GM13976 (cell line): ENCODE measurements around the gene NID1.

Experiments used
- DNase-seq: peaks from one replicate; pipeline ENCODE4 v3.0.0; 2012; ENCODE audit warnings: low spot score
- in situ Hi-C: fragments of 300-500 bp; cut with MboI; formaldehyde crosslinking; loops from one replicate; pipeline ENCODE4 v1.12.0; 2022; ENCODE audit warnings: low sequenced_read_pairs, mixed read lengths, inconsistent platforms; ENCODE audit not compliant: unreplicated experiment
- TF ChIP-seq, protein P1 (sequence below): IDR thresholded peaks from 2 replicates; pipeline ENCODE4 v1.5.1; 2012; ENCODE audit warnings: borderline replicate concordance, mild to moderate bottlenecking; ENCODE audit not compliant: insufficient read depth; ENCODE audit errors: extremely low read depth, missing control alignments, control extremely low read depth

NID1 gene

DNA sequence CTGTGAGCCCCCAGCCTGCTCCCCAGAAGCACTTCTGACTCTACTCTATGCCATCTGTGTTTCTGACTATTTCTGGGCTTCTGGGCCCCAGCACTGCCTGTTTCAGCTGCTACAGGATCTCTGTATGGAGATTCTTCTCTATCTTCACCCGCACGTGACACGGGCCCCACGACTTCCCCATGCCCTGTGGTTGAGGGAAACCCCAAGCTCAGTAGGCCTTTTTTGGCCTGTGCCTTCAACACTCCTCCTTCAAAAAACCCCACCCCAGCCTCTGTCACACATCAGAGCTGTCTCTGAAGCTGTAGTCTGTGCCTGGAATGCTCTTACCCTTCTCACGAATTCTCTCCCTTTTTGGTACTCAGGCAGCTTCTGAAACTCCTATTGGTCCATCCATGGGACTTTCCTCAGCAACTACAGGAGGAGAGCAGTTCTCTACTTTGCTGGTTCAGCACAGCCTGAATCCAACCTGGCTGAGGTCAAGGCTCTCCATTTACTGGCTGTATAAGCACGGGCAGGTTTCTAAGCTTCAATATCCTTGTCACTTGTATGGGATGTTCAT is 2.0 kb upstream of the NID1 start:
- TF ChIP-seq, protein P1, sequence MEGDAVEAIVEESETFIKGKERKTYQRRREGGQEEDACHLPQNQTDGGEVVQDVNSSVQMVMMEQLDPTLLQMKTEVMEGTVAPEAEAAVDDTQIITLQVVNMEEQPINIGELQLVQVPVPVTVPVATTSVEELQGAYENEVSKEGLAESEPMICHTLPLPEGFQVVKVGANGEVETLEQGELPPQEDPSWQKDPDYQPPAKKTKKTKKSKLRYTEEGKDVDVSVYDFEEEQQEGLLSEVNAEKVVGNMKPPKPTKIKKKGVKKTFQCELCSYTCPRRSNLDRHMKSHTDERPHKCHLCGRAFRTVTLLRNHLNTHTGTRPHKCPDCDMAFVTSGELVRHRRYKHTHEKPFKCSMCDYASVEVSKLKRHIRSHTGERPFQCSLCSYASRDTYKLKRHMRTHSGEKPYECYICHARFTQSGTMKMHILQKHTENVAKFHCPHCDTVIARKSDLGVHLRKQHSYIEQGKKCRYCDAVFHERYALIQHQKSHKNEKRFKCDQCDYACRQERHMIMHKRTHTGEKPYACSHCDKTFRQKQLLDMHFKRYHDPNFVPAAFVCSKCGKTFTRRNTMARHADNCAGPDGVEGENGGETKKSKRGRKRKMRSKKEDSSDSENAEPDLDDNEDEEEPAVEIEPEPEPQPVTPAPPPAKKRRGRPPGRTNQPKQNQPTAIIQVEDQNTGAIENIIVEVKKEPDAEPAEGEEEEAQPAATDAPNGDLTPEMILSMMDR, result no peak
- peak; percentile 88 for DNase-seq
- in situ Hi-C loops, result no loop called here

DNA sequence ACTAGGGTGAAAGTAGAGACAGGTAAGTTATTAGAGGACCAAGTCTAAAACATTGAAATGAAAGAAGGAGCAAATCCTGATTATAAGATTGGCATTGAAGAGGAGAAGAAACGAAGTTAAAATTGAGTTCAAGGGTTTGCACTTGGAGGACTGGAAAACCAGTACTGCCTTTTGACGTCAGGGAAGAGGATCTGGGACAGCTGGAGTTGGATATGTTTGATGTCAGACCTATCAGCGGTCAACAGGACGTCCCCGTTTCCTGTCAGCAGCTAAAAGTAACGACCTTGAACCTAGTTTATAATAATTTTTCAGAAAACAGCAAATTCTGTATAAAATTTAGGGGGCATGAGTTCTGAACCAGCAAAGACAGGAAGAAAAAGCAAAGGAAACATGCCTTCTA is 1.2 kb upstream of the NID1 start:
- DNase-seq, result no peak
- in situ Hi-C loops, result no loop called here
- TF ChIP-seq, protein P1, result no peak

DNA sequence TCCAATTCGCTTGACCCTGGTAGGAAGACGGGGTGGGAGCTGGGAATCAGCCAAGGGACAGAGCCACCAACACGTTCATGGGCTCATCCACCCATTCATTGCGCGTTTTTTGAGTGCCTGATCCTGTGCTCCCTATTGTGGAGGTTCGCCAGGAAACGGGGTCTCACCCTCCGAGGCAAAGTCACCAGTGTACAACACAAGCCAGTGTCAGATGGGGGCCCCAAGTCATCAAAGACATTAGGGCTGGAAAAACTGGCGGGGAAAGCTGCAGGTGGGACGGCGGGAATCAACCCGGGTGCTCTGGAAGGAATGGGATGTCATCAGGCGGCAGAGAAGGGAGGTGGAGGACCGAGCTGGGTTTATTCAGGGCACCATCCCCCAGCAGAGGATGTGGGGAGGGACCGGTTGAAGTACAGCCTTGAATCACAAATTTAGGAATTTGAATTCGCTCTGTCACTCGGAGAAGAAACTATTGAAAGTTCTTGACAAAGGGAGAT is 667 bp upstream of the NID1 start:
- TF ChIP-seq, protein P1, result no peak
- in situ Hi-C loops, result no loop called here
- no peak for DNase-seq

DNA sequence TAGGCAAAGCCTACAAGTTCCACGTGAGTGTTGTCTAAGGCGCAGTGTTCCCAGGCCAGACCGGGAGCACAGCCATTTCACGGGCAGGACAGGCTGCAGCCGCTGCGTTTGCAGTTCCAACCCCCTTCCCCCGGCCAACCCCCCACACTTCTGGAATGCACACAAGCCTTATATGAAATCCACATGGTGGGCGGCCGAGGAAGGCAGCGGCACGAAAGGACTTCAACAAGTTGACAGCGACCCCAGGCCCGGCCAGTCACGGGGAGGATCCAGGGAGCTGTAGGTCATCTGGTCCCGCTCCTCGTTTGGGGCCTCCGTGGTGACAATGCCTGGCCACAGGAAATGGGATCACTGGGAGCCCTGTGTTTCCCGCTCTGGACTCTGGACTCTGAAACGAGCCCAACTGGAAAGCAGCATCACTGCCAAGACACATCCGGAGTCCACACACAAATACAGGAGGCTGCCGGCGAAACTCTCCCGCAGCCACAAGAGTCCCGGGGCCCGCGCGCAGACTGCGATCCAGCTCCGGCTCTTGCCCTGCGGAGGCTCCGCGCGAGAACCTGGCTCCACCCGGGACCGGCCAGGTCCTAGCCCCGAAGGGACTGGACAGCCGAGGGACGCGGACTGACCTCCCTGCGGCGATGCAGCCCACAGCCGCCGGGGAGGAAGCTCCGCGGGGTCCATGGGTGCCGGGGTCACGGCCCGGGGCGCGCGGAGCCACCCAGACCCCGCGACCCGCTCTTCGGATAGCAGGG is 794 bp downstream of the NID1 start:
- TF ChIP-seq, protein P1, result no peak
- DNase-seq, result peak; percentile 55
- in situ Hi-C loops, result no loop called here

DNA sequence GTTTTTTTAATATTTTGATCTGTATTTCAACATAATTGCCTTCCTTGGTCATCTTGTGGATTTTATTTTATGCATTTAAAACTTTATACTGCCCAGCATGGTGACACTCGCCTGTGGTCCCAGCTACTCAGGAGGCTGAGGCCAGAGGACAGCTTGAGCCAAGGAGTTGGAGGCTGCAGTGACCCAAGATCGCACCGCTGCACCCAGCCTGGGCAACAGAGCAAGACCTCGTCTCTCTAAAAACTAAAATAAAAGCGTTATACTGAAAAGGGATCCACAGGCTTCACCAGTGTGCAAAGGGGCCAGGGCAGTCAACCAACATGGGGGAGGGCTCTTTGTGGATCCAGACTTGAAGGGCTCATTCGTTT is 1.4 kb downstream of the NID1 start:
- no peak for DNase-seq
- TF ChIP-seq, protein P1, result no peak
- in situ Hi-C loops, result no loop called here

DNA sequence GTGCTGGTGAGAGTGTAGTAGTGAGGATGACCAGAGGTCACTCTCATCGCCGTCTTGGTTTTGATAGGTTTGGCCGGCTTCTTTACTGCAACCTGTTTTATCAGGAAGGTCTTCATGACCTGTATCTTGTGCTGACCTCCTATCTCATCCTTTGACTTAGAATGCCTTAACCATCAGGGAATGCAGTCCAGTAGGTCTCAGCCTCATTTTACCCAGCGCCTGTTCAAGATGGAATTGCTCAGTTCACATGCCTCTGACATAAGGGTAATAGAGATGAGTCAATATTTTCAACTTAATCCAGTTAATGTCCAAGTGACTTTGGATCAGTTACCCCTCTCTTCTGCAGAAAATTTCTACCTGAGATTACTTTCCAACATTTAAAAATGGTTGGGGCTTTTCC is 4.6 kb downstream of the NID1 start:
- no peak for DNase-seq
- in situ Hi-C loops, result no loop called here
- TF ChIP-seq, protein P1, result no peak
